Left hindlimb (tissue), 1 donor: ENCODE measurements around the gene RBSN.

ENCODE experiments used
- DNase-seq: peaks from one replicate; pipeline ENCODE4 v3.0.0-alpha.2; 2018

RBSN gene

DNA sequence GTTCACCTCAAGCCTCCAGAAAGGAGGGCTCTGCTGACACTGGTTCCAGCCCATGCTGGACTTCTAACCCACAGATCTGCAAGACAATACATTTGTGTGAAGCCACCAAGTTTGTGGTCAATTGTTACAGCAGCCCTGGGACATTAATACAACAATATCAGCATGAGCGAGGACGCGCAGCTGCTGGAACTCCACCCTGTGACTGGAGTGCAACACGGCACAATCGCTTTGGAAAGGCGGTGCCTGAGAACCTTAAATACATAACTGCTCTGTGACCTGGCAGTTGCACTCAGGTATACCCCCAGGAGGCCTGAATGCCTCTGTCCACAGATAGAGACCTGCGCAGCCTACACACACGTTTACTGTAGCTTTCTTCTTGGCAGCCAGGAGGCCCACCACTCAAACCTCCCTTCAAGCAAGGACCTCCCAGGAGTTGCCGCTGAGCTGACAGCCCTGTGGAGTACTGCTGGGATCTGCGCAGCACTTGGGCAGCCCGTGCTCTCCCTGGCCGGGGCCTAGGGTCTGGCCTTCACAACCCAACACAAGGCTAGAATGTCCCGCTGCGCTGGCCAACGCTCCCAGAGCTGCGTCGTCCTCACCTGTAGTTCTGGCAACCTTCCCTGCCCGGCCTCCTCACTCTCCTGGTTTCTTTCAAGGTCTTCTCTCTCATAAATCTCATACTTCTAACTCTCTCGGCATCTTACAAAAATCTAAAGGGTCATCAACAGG lies 42.1 kb downstream of the RBSN start:
- no peak for DNase-seq

DNA sequence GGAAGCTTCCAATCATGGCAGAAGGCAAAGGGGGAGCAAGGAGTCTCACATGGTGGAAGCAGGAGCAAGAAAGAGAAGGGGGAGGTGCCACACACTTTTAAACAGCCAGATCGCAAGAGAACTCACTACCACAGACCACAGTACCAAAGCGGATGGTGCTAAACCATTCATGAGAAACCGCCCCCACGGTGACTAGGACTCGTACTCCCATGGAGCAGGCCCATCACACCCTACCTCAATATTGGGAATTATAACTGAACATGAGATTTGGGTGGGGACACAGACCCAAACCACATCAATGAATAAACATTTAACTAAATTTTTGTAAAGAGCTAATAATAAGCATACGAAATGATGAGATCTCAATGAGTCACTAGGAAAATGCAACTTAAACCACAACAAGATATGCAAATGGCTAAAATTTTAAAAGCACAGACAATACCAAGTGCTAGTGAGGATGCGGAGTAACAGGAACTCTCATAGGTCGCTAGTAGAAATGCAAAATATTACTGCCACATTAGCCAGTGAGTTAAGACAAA lies 43.9 kb downstream of the RBSN start:
- no peak for DNase-seq

DNA sequence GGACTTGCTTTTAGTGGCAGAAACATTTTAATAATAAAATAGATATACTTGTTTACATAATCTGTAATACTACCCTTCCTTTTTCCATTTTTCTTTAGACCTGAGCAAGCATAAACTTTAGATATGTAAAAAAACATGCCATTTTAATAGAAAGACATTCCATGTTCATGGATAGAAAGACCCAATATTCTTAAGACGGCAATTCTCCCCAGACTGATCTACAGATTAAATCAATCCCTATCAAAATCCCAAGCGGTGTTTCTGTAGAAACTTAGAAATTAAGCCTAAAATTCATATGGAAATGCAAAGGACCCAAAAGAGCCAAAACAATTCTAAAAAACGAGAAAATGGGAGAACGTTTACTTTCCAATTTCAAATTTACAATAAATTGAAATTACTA lies 45.4 kb downstream of the RBSN start:
- DNase-seq, result no peak

DNA sequence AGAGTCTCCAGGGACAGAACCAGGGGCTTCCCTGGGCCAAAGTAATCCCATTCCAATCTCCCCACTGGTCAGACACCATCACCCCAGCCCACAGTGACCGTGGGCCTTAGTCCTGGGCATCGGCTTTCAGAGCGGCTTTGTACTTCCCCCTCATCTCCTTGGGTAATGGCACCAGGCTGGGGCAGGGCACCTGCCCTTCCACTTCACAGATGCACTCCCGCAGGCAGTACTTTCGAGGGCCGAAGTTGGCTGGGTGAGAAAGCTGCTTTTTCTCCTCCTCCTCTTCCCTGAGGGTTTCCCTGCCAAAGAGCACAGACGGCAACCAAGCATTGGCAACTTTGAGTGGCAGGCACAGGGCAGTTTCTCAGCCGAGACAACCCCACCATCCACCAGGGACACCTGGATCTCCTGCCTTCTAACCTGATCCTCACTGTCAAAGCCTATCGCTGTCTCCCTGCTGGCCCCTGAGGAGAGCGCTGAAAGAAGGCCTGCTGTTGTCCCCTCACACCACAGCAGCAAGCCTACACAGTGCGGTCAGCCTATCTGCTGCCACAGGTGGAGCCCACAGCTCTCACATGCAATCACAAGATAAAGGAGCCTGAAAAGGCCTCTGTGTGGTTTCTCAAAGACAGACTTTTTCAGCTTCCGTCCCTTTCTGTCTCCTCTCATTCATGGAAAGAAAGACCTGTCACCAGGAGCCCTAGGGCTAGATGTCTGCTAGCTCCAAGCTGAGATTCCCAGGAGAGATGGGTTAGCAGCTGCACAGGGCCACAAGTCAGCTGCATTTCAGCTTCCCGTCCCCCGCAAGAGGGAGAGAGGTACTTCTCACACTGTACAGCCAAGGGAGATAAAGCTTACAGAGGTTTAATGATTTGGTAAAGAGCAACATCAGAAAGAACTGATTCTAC lies 46.4 kb downstream of the RBSN start:
- DNase-seq, result no peak

DNA sequence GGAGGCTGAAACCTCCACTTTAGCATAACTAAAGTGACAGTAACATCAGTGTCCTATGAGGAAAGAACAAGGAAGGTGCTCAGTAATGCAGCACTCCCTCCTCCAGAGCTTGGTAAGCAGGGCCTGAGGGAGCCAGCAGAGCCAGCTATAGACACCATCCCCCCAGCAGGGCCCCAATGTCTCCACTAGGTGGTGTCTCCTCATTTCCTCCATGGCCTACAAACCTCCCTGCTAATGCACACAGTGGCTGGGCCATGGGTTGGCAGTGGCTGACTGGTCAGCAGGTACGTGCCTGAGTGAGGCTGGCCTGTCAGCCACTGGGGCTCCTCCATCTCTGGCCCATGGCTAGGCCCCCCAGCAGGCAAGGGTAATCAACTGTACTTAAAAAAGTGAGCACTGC lies 47.4 kb downstream of the RBSN start:
- no peak for DNase-seq

DNA sequence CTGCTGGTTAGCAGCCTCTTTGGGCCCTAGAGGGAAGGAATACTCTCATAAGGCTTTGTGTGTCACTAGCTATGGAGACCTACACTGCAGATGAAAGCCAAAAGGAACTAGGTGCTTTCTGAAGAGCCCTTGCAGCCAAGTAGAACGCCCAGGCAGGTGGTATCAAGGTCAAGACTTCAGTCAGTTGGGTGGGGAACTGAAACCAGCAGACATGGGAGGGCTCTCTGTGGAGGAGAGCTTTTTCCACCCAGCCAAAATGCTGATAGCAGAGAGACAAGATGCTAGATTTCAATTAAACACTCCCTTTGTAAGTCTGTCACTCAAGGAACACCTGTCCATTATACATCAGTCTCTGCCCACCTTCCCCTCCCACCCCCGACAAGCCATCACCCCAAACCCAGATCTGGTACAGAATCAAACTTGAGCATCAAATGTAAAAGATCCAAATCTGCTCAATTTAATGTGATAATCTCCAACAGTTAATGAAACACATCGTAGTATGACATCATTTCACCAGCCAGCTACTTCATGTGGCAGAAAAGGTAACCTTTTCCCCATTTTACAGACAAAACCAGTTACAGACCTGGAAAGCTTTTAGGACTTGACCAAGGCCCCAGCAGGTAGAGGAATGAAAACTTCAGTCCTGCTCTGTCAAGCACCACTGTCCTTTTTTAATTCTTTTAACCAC lies 48.4 kb downstream of the RBSN start:
- no peak for DNase-seq

DNA sequence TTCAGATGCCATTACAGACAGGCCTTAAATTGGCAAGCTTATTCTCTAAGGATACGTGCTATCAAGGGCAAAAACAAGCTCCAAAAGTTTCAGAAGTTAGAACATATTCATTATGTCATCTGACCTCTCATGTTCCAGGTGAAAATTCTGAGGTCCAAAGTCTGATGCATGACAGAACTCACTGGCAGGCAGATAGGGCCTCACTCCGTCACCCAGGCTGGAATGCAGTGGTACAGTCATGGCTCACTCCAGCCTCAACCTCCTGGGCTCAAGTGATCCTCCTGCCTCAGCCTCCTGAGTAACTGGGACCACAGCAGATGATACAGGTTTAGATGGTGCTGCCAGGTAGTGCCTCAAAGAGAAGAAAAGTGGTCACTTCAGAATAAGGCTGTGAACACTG lies 49.4 kb downstream of the RBSN start:
- no peak for DNase-seq

DNA sequence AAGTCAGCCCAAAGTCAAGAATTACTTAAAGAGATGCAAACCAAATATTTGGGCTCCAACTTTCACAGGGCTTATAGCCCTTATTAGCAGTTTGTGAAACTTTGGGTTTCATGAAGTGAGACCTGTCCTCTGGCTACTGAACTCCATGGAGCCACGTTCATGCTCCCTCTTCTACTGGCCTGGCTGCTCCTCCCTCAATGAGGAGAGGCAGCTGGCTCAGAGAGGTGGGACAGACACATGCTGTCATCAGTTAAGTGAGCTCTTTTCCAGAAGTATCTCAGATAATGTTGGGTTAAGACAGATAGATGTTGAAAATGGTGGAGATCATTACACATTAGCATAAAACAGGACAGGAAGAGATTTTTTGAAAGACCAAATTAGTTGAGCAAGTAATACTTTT lies 53.3 kb downstream of the RBSN start:
- no peak for DNase-seq

DNA sequence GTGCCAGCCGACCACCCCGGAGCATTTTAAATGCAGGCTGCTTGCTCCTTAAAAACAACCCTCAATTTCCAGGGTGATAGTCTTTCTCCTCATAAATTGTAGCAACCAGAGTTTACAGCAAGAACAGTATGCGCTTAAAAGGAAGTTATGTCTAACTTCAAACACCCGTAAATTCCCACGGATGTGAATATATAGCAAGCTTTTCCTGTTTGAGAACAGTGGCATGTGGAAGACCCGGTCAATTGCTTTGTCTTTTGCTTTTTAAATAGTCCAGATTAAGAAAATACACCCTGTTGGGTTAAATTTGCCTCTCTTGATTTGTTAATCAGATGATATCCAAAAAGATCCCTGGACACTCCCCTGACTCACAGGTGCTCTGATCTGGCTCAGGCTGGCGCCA lies 54.6 kb downstream of the RBSN start:
- no peak for DNase-seq

DNA sequence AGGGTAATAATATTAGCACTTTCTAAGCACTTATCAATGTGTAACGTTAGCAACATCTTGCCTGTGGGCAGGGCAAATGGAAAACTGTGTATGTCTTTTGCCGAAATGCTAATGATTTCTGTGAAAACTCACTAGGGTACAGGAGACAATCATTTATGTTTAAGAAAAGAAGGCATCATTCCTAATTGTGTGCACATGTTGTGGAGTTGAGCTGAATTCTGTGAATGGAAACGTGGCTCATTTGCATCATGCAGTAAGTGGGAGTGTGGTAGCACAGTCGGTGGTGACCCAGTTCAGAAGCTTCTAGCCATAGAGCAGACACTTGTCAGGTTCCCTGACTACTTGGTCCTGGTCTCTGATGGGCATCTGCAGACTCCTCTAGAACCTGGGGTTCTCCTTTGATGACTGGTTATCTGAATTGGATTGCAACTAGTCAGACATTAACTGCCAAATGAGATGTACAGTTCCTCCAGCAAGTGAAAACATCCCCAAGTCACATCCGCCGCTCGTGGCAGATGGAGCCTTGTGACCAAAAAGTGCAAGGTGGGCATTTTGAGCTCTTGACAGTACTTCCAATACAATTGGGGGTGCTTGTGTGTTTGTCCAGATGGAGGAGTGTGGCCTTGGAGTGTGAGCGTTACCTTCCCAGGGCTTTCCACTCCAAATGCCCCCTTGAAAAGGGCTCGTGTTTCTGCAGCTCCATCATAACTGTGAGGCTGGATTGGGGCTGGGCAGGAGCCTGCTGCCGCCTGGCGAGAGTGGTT lies 55.4 kb downstream of the RBSN start:
- no peak for DNase-seq

DNA sequence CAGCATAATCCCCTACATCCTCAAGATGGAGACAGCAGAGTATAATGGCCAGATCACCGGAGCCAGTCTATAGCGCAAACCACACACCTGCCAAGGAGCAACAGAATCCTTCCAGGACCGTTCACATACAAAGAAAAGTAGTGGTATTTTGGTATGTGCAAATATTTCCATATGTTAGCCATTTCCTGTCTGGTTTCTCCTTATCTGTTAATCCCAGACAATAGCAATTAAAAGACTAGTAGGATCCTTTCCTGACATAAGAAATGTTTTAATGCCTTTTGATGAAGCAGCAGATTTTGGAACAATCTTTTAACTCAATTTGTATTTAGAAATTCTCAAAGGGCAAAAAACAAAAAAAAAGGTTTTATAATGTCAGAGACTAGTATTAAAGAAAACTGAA lies 56.0 kb downstream of the RBSN start:
- no peak for DNase-seq

DNA sequence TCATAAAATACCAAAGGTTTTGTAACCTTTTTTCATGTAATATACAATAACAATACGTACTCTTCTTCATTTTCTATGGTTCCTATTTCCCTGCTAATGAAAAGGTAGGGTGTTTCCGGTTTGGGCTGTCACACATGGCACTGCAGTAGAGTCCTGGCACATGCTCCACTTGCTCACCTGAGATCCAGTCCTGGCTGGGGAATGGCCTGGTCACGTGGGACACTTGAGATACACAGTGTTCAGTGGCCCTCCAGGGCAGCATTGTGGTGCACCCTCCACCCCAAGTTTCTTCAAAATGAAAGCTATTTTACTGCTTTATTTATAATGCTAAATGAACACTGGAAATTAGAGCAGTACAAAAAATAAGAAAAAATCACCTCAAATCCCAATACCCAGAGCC lies 57.0 kb downstream of the RBSN start:
- no peak for DNase-seq

DNA sequence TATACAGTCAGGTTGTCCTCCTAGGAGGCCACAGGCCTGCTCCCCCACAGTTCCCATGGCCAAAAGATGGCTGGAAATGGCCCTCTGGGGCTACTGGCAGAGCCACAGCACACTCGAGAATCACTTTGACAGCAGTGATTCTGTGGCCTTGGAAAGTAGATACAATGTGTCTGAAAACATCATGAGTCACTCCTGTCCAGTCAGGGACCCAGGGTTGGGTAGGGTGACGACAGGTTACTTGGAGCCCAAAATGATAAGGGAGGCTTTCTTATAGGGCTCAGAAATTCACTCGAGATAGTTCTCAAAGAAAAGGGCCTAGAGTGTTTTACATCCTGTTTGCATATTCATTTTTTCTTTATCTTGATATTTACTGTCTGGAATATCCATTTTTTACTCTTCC lies 58.1 kb downstream of the RBSN start:
- DNase-seq, result no peak

DNA sequence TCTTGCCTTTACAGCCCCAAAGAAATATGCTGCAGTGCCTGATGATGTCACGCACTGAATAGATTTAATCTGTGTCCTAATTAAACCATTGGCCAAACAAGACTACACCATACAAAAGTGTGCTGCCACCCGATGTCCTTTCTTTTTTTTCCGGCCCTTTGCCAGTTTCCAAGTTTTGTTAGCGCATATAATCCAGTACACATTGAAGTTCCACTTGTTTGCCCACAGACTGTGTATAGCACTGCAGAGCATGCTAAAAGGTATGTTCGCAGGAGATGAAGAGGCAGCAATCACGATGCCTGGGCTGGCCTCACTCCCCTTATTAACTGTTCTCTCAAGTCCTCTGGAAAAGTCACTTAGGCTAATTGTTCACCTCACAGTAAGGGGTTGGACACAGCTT lies 60.6 kb downstream of the RBSN start:
- no peak for DNase-seq

DNA sequence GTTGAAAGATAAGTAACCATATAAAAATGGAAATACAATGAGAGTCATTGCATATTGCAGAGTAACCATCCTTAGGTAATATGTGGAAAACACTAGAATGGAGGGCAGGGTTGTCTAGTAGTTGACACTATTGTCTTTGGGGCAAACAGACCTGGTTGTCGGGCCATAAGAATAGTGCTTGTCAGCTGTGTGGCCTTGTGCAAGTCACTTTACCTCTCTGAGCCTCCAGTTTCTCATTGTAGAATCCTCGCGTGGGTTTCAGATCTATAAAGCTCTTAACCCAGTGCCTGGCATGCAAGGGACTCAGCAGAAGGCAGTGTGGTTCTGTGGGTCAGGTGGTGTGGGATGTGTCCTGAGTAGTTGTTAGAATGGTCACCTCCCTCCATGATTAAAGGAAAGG lies 65.8 kb downstream of the RBSN start:
- no peak for DNase-seq

DNA sequence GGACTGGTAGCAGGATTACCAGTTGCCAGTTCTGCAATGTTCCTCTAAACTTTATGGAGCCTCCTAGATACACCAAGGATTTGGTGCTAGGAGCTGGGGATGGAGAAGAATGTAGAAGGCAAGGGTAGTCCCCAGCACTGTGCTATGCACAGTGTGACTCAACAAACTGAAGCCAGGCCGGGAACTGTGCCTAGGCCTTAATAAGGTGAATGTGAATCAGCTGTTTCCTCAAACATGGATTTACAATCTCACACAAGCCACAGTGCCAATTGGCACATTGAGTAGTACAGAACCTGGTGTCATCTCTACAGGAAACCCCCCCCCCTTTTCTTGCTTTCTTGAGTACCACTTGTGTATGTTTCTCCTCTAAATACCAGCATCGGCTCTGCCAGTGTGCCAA lies 66.3 kb downstream of the RBSN start:
- no peak for DNase-seq

DNA sequence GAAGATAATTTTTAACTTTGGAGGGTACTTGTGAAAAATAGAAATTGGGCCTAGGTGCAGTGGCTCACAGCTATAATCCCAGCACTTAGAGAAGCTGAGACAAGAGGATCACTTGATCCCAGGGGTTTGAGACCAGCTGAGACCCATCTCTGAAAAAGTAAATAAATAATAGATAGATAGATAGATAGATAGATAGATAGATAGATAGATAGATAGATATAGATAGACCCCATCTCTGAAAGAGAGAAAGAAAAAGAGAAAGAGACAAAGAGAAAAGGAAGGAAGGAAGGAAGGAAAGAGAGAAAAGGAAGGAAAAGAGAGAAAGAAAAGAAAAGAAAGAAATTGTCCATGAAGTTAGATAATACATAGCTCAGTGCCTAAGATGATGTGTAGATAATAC lies 69.3 kb downstream of the RBSN start:
- DNase-seq, result no peak

DNA sequence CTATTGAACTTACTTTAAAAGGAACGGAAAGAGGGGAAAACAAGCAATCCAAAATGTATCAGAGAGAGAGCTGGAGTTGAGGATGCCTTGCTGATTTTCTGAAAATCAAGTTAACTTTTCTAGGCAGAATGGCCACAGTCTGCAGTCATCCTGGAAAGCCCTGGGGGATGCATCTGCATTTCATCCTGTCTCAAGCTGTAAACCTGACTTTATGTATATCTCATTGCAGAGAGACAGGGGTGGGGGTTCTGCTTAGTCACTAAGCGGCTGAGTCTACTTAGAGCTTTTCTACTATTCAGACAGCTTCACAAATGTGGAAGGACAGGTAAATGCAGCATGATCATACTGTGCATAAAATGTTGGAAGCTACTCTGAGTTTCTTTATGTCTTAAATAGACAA lies 75.2 kb downstream of the RBSN start:
- no peak for DNase-seq

DNA sequence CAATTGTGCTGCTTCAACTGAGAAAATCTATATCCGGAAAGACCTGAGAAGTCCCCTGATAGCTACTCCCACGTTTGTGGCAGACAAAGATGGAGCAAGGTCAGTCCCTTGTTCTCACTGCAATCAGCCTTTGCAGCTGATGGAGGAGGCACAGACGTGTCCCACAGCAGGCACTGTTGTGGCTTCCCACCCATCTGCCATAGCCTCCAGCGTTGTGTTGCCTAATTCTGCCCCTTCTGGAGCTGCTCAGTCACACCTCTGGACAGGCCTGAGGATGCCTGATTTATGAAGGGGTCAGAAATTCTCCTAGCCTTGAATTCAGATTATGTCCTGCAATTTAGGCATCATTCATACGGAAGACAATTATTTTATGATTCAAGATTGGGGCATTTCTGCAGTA lies 75.7 kb downstream of the RBSN start:
- DNase-seq, result no peak
